ENCODE data around the gene CFAP410. TPM values are rescaled to one million over a fixed set of nuclear protein-coding genes. Genes with fewer than 3 reads are reported as not detected.

The CFAP410 gene
- total and polyA plus RNA-seq, 2 of the 13 experiments (the other 11 are each of a cell fraction or from before 2014, with no cell fraction given): 8.0 to 20.1 TPM

- TF ChIP-seq RERE (CRISPR knock-in tag; IDR thresholded peaks at IDR 0.05; ENCODE audit: low read depth) (no peak), PHF8 (CRISPR knock-in tag; IDR thresholded peaks at IDR 0.05) (no peak), TEAD3 (CRISPR knock-in tag; optimal IDR thresholded peaks at IDR 0.05; ENCODE audit: borderline replicate concordance) (peak; percentile 19), SMYD3 (CRISPR knock-in tag; IDR thresholded peaks at IDR 0.05) (no peak), ZNF629 (CRISPR knock-in tag; conservative IDR thresholded peaks at IDR 0.05) (no peak), NCOA5 (CRISPR knock-in tag; IDR thresholded peaks at IDR 0.05) (no peak), MIER2 (CRISPR knock-in tag; IDR thresholded peaks at IDR 0.05) (no peak), SMAD1 (CRISPR knock-in tag; IDR thresholded peaks at IDR 0.05; ENCODE audit: borderline replicate concordance, low read depth) (no peak), ZNF251 (CRISPR knock-in tag; IDR thresholded peaks at IDR 0.05) (no peak), ZNF883 (CRISPR knock-in tag; IDR thresholded peaks at IDR 0.05; ENCODE audit: not compliant biosample characterization) (no peak), ATRX (CRISPR knock-in tag; IDR thresholded peaks at IDR 0.05; ENCODE audit: borderline replicate concordance) (no peak), NFE2L1 (CRISPR knock-in tag; IDR thresholded peaks at IDR 0.05; ENCODE audit: borderline replicate concordance) (no peak), ZBTB10 (CRISPR knock-in tag; IDR thresholded peaks at IDR 0.05; ENCODE audit: borderline replicate concordance) (no peak), SP140L (CRISPR knock-in tag; IDR thresholded peaks at IDR 0.05; ENCODE audit: borderline replicate concordance) (no peak), SRSF9 (IDR thresholded peaks at IDR 0.05; ENCODE audit: borderline replicate concordance, insufficient read depth, low read depth, low read length, poor library complexity, severe bottlenecking) (no peak), UBTF (CRISPR knock-in tag; IDR thresholded peaks at IDR 0.05) (peak; percentile 42), ZNF326 (CRISPR knock-in tag; IDR thresholded peaks at IDR 0.05; ENCODE audit: borderline replicate concordance) (no peak), ZNF20 (CRISPR knock-in tag; IDR thresholded peaks at IDR 0.05) (no peak), THYN1 (CRISPR knock-in tag; IDR thresholded peaks at IDR 0.05; ENCODE audit: borderline replicate concordance, low read depth) (no peak)
Observed at GRCh38 chr21:44370027-44370735, 31.0 kb upstream of the CFAP410 start (continued).
